Type B pancreatic cell (in vitro differentiated cells): ENCODE results near the gene IKZF4. TPM values are rescaled to one million over a fixed set of nuclear protein-coding genes. Genes with fewer than 3 reads are reported as not detected.
"Not testable (repeated sequence)": the region's sequence is repeated elsewhere in the genome, so short reads cannot be mapped to it uniquely, and the experiment has no call there.

Source experiments
- DNase-seq: peaks from one replicate; pipeline ENCODE4 v3.0.0; 2021; ENCODE audit warnings: mixed read lengths; ENCODE audit not compliant: unreplicated experiment; ENCODE audit errors: extremely low spot score
- H3K27ac Mint-ChIP-seq: 2 replicates; pipeline ENCODE4 v1.8.0; 2021; ENCODE audit warnings: mild to moderate bottlenecking, mixed read lengths
- H3K27me3 Mint-ChIP-seq: 2 replicates; pipeline ENCODE4 v1.8.0; 2021; ENCODE audit warnings: mixed read lengths
- H3K36me3 Mint-ChIP-seq: 2 replicates; pipeline ENCODE4 v1.8.0; 2021; ENCODE audit warnings: mixed read lengths
- H3K4me1 Mint-ChIP-seq: one replicate; pipeline ENCODE4 v1.8.0; 2021; ENCODE audit warnings: mixed read lengths; ENCODE audit not compliant: unreplicated experiment
- H3K4me3 Mint-ChIP-seq: 2 replicates; pipeline ENCODE4 v1.8.0; 2021; ENCODE audit warnings: mild to moderate bottlenecking, mixed read lengths
- H3K9me3 Mint-ChIP-seq: 2 replicates; pipeline ENCODE4 v1.8.0; 2021; ENCODE audit warnings: mixed read lengths
- total RNA-seq: library from RNA; stranded (reverse); gene quantifications from 2 replicates; pipeline ENCODE4 v1.2.1, GENCODE V29; 2021; ENCODE audit warnings: low replicate concordance
- TF ChIP-seq, protein P1 (sequence below): fragments of 200-600 bp; sonication (generic); conservative IDR thresholded peaks from 2 replicates; pipeline ENCODE4 v1.5.0; 2021; ENCODE audit warnings: antibody characterized with exemption, mild to moderate bottlenecking

IKZF4 gene
- total RNA-seq, 1 donor from 2014 or later: 21.0 TPM

GRCh38 chr12:56038022-56038655, 17.3 kb downstream of the IKZF4 start:
- Mint-ChIP-seq H3K4me1 (peaks cover 20% of the 10 kb centered on the region), H3K36me3 (peaks cover 22% of the 10 kb centered on the region), H3K4me3 (no peak overlapping the region), H3K27me3 (no peaks in the 10 kb centered on the region), H3K27ac (no peak overlapping the region), H3K9me3 (no peaks in the 10 kb centered on the region)
- TF ChIP-seq, protein P1, sequence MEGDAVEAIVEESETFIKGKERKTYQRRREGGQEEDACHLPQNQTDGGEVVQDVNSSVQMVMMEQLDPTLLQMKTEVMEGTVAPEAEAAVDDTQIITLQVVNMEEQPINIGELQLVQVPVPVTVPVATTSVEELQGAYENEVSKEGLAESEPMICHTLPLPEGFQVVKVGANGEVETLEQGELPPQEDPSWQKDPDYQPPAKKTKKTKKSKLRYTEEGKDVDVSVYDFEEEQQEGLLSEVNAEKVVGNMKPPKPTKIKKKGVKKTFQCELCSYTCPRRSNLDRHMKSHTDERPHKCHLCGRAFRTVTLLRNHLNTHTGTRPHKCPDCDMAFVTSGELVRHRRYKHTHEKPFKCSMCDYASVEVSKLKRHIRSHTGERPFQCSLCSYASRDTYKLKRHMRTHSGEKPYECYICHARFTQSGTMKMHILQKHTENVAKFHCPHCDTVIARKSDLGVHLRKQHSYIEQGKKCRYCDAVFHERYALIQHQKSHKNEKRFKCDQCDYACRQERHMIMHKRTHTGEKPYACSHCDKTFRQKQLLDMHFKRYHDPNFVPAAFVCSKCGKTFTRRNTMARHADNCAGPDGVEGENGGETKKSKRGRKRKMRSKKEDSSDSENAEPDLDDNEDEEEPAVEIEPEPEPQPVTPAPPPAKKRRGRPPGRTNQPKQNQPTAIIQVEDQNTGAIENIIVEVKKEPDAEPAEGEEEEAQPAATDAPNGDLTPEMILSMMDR: no peak
- no peak for DNase-seq

GRCh38 chr12:56040151-56040550, 19.3 kb downstream of the IKZF4 start:
- H3K36me3 Mint-ChIP-seq: peaks cover 27% of the 10 kb centered on the region
- H3K9me3 Mint-ChIP-seq: no peaks in the 10 kb centered on the region
- no peak for DNase-seq
- H3K4me1 Mint-ChIP-seq: peaks cover 24% of the 10 kb centered on the region
- no peaks in the 10 kb centered on the region for H3K27me3 Mint-ChIP-seq
- no peak overlapping the region for H3K4me3 Mint-ChIP-seq
- no peak overlapping the region for H3K27ac Mint-ChIP-seq
- TF ChIP-seq, protein P1: no peak

DNA sequence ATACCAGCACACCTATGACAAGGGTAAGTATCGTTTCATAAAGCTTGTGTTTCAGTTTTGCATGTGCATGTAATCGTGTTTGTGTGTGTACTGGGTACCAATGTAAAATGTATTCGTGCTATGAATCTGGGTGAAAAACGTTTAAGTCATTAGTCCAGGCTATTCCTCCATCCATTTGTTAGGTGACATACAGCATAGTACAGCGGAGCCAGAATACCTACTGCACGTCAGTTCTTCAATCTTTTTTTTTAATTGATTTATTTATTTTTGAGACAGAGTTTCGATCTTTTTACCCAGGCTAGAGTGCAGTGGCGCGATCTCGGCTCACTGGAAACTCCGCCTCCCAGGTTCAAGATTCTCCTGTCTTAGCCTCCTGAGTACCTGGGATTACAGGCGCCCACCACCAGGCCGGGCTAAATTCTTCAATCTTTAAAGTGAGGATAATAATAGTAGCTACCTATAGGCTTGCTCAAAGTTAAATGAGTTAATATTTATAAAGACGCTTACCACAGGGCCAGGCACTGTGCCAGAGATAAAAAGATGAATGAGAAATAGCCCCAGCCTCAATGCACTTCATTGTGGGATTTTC, 20.2 kb downstream of the IKZF4 start:
- no peak for DNase-seq
- Mint-ChIP-seq H3K27ac (peak overlapping the region; percentile 96), H3K4me3 (peak overlapping the region; percentile 98), H3K9me3 (no peaks in the 10 kb centered on the region), H3K36me3 (peaks cover 18% of the 10 kb centered on the region), H3K4me1 (peaks cover 24% of the 10 kb centered on the region), H3K27me3 (no peaks in the 10 kb centered on the region)
- TF ChIP-seq, protein P1: no peak

- no peaks in the 10 kb centered on the region for H3K27me3 Mint-ChIP-seq
- peak; percentile 93 for DNase-seq
- TF ChIP-seq, protein P1: peak; percentile 62
- no peaks in the 10 kb centered on the region for H3K9me3 Mint-ChIP-seq
- peaks cover 24% of the 10 kb centered on the region for H3K4me1 Mint-ChIP-seq
- peaks cover 17% of the 10 kb centered on the region for H3K36me3 Mint-ChIP-seq
- H3K27ac Mint-ChIP-seq: peak within 1 kb of the TSS; percentile 96
- peak within 1 kb of the TSS; percentile 98 for H3K4me3 Mint-ChIP-seq
These were observed 20.9 kb downstream of the IKZF4 start, which contains the start of gene RPS26 for GRCh38 chr12:56041552-56042429. Gene RPS26 (plus strand): TSS chr12:56041918. CDS start chr12:56042167, 249 bp downstream.

DNA sequence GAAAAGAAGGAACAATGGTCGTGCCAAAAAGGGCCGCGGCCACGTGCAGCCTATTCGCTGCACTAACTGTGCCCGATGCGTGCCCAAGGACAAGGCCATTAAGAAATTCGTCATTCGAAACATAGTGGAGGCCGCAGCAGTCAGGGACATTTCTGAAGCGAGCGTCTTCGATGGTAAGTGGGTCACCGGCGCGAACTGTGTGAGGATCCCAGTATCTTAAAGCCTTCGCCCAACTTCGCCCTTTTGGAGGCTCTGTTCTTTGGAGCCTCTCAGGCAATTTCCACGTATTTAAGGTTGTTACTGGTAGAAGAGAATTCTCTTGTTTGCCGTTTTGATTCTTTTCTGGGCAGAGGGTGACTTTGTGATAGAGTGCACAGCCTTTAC, 21.6 kb downstream of the IKZF4 start:
- peaks cover 17% of the 10 kb centered on the region for H3K36me3 Mint-ChIP-seq
- not testable (repeated sequence) for H3K9me3 Mint-ChIP-seq, H3K27me3 Mint-ChIP-seq, DNase-seq
- H3K27ac Mint-ChIP-seq: peak overlapping the region; percentile 96
- H3K4me3 Mint-ChIP-seq: peak overlapping the region; percentile 98
- H3K4me1 Mint-ChIP-seq: peaks cover 27% of the 10 kb centered on the region
